Lower leg skin (tissue), 3 donors: ENCODE results near the gene WDFY4.

Experiments used
- CTCF ChIP-seq, 3 donors: fragments of 450-650 bp; IDR thresholded peaks; one replicate each; pipeline ENCODE4 v1.5.1; 2016; ENCODE audit warnings: antibody characterized with exemption in 3 of 3, mild to moderate bottlenecking in 3 of 3, moderate library complexity in 2 of 3
- POLR2A ChIP-seq, 2 donors: fragments of 450-650 bp; IDR thresholded peaks; one replicate each; pipeline ENCODE4 v1.6.1; 2016 to 2017; ENCODE audit warnings: antibody characterized with exemption in 2 of 2, mild to moderate bottlenecking in 1 of 2, moderate library complexity in 1 of 2

- no peak for TF ChIP-seq CTCF (IDR thresholded peaks at IDR 0.05)
- TF ChIP-seq POLR2A (IDR thresholded peaks at IDR 0.05) = no peak
These were observed 87.4 kb downstream of the WDFY4 start for GRCh38 chr10:48772059-48772458.
